Ovary (tissue), 3 donors: ENCODE data around the gene ABHD12.

Source experiments
- EP300 ChIP-seq: sonication (generic); formaldehyde crosslinking; IDR thresholded peaks from one replicate; pipeline ENCODE4 v1.6.1; 2017; ENCODE audit warnings: antibody characterized with exemption
- POLR2A ChIP-seq: fragments of 450-650 bp; IDR thresholded peaks from one replicate; pipeline ENCODE4 v1.6.1; 2017; ENCODE audit warnings: antibody characterized with exemption, mild to moderate bottlenecking, moderate library complexity
- TF ChIP-seq, protein P1 (sequence below), 3 donors: fragments of 450-650 bp in 2 of 3; fragments of 200-600 bp in 1 of 3; IDR thresholded peaks; one replicate each; pipeline versions ENCODE4 v1.5.1 to v1.8.0; 2016 to 2022; ENCODE audit warnings: antibody characterized with exemption in 3 of 3, mild to moderate bottlenecking in 1 of 3
- donor health status: DM: no; HTN: no; CAD: no.

GRCh38 chr20:25394996-25395395, 4.4 kb upstream of the ABHD12 start:
- TF ChIP-seq, protein P1, sequence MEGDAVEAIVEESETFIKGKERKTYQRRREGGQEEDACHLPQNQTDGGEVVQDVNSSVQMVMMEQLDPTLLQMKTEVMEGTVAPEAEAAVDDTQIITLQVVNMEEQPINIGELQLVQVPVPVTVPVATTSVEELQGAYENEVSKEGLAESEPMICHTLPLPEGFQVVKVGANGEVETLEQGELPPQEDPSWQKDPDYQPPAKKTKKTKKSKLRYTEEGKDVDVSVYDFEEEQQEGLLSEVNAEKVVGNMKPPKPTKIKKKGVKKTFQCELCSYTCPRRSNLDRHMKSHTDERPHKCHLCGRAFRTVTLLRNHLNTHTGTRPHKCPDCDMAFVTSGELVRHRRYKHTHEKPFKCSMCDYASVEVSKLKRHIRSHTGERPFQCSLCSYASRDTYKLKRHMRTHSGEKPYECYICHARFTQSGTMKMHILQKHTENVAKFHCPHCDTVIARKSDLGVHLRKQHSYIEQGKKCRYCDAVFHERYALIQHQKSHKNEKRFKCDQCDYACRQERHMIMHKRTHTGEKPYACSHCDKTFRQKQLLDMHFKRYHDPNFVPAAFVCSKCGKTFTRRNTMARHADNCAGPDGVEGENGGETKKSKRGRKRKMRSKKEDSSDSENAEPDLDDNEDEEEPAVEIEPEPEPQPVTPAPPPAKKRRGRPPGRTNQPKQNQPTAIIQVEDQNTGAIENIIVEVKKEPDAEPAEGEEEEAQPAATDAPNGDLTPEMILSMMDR (IDR thresholded peaks at IDR 0.05): no peak
- TF ChIP-seq EP300 (no peak), POLR2A (no peak)
